Stimulated activated CD8-positive, alpha-beta memory T cell treated with anti-CD3 and anti-CD28 coated beads, Interleukin-7, amount 100 ng/mL, for 1 hour (primary cell): ENCODE results near the gene CHN2.
"Not testable (repeated sequence)": the region's sequence is repeated elsewhere in the genome, so short reads cannot be mapped to it uniquely, and the experiment has no call there.

Source experiments
- DNase-seq, 2 donors: peaks; one replicate each; pipeline ENCODE4 v3.0.0-alpha.2; 2020; ENCODE audit warnings: low read depth in 2 of 2

Gene CHN2

DNA sequence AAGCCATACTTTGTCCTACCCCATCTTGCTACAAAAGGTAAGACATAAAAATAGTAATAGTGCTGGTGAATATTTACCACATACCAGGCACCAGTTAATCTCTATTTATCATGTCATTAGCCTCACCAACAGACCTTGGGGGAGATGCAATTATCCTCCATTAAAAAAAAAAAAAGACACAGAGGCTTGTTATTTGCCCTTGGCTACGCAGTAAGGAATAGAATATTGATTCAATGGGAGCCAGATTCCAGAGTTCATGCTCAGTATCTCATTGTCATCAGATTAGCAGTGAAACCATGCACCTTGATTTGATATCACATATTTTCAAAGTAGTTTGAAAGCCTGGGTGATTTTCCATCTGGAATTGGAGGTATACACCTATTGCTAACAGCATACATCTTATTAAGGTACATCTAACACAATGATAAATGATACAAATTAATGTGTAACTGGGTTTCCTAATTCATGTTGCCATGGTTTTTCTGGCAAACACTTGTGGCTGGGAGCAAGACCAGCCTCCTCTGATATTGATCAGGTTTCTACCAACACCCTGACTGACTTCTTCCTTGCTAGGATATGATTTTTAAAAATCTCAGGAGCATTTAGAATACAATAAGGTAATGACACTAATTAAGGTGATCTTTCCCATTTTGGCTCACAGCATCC lies 301.9 kb downstream of the CHN2 start:
- DNase-seq, result no peak

DNA sequence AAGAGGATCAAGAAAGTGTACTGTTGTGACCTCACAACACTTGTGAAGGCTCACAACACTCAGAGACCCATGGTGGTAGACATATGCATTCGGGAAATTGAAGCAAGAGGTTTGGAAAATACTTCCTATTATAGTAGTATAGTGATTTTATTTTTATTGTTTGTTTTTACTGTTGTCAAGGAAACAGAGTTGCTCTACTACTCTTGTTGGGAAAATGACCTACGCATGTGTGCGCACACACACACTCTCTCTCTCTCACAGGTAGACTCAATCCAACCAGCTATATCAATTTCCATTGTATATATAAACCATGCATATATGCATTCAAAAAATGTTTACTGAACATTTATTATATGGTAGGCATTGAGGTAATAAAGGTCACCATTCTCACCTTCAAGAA lies 305.4 kb downstream of the CHN2 start:
- no peak for DNase-seq

DNA sequence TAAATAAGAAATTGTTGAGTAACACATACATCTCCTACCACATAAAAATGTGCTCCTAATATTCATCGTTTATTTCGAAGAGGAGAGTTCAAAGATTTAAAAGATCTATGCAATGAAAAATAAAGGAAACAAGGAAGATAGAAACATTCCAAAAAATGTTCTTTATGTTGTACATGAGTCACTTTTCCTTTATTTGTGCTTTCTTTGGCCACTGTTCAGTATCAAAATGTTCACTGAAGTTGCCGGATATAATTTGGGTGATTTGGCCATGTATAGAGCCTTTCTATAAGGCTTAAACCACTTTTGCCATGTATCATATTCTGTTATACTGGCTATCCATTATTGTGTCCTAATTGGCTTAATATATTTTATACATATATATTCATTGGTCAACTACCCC lies 306.1 kb downstream of the CHN2 start:
- no peak for DNase-seq

DNA sequence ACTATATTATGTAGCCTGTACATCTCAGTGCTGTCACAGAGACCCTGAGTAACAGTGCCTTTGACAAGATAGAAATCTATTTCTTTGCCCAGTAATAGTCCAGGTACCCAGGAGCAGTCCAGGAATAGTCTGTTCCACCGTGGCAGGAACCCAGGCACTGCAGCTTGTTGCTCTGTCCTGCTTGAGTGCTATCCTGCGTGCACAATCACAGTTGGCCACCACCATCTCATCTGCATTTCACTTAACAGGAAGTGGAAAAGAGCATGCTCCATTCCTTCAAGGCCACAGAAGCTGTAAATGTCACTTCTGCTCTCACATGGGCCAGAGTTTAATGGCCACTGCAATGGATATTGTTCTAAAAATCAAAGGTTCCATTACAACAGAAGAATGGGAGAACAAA lies 307.6 kb downstream of the CHN2 start:
- DNase-seq, result no peak

DNA sequence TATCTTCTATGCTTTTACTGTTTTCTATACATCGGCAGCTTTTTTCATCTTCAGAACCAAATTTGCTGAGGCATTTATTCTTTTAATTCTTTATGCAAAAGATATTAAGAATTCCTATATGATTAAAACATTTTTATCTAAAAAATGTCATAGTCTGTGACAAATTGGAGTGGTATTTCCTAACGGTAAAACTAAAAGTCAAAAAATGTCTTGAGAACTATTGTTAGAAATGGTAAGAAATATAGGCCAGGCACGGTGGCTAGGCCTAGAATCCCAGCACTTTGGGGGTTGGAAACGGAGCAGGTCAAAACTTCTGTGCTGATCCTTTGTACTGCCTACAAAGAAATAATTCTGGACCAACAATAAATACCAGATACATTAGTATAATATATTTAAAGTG lies 311.4 kb downstream of the CHN2 start:
- DNase-seq, result no peak

DNA sequence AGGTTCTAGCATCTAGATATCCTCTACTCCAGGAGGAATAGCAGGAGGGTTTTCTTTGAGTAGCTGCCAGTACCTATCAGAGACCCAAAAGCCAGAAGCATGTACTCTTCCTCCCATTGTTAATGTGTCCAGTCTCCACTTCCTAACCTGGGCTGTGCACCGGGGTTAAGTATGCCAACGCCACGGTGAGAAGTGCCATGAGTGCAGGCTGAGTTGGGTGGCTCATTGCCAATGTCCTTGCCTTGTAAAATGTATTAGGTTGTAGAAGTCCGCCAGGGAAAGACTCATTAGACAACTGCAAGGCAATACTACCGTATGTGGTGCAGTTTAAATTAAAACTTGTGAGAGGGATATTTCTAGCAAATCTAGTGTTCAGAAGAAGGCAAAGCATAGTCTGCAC lies 314.0 kb downstream of the CHN2 start:
- no peak for DNase-seq

DNA sequence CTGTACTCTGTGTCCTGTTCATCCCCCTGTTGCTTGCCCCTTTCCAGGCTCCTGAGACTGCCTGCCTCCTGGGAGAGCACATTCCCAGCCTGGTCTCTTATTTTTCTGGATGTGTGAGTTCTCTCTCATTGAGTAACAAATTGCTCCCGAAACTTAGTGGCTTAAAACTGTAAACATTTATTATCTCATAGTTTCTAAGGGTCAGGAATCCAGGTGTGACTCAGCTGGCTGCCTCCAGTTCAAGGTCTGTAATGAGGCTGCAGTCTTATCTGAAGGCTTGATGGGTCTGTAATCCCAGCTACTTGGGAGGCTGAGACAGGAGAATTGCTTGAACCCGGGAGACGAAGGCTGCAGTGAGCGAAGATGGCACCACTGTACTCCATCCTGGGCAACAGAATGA lies 315.5 kb downstream of the CHN2 start:
- DNase-seq, result no peak

DNA sequence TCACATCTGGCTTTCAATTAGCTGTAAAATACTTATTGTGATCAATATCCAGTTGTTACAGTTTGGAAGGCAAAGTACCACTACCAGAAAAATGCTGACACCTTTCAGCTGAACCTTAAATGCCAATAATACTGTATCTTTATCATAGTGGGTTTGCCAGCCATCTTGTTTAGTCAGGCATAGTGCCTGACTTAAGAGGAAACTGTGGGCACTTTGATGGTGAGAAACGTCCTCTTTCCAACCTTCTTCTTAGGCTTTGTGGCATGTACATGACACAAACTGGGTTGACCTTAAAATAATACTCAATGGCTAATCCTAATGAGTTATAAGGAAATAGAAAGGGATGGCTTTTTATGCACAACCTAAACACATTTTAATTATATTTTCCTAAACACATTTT lies 316.8 kb downstream of the CHN2 start:
- no peak for DNase-seq

DNA sequence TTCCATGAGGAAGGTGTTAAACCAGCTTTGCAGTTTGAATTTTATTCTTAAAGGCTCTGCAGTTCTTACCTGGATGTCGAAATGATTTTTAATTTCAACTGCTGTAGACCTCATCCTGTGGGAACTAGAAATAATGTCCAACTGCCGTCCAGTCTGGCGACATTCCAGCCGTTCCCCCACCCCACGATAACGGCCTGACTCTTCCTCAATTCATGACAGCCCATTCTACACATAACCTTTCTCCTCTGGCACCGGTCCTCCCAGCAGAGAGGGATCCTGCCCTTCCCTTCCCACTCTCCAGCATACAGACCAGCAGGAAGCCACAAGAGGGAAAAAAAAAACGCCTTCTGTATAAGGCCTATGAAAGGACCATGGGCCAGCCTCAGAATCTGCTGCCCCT lies 317.3 kb downstream of the CHN2 start:
- DNase-seq, result no peak

DNA sequence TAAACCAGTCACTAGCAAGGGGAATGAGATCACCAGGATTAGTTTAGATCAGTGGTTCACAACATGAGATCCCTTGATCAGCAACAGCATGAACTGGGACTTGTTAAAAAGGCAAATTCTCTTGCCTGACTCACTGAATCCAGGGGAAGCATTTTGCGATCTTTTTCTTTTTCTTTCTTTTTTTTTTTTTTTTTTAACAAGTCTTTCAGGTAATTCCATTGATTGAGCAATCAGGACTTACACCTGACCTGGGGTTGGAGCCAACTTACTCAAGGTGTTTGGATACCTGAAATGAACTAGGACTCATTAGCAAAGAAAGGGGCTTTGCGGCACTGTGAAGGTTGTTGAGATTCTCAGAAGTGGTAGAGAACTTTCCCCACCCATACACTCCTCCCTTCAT lies 321.9 kb downstream of the CHN2 start:
- no peak for DNase-seq

DNA sequence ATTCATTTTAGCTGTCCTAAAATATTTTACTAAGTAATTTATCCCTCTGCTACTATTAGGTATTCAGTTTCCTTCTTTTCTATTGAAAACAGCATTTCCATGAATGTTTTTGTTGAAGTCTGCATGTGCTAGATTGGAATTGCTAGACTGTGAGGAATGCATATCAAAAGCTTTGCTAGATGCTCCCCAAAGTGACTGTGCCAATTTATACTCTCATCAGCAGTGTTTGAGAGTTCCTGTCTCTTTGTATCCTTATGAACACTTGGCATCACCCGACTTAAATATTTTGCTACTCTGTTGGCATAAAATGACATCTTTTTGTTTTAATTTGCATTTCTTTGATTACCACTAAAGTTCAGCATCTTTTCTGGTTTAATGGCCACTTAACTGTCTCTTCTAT lies 324.0 kb downstream of the CHN2 start:
- no peak for DNase-seq

DNA sequence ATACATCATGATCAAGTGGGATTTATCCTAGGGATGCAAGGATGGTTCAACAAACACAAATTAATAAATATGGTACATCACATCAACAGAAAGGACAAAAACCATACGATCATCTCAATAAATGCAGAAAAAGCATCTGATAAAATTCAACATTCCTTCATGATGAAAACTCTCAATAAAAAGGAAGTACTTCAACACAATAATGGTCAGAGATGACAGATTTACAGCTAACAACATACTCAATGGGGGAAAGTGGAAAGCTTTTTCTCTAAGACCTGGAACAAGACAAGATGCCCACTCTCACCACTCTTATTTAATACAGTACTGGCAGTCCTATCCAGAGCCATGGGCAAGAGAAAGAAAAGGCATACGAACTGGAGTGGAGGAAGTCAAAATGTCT lies 329.2 kb downstream of the CHN2 start:
- no peak for DNase-seq

DNA sequence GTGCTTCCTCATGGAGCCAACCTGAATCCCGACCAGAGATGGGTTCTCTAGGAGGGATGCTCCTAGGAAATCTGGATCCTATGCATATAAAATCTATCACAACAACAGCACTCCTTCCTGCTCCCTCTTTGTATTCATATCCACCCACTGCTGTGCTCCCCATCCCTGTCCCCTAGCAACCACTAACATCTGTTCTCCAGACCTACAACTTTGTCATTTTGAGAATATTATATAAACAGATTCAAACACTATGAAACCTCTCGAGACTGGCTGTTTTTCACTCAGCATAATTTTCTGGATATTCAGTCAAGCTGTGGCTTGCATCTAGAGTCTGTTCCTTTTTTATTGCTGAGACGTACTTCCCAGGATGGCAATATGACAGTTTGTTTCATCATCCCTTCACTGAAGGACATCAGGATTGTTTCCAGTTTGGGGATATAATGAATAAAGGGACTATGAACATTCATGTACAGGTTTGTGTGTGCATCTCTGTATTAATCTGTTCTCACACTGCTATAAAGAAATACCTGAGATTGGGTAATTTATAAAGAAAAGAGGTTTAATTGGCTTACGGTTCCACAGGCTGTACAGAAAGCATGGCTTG lies 333.0 kb downstream of the CHN2 start:
- DNase-seq, result no peak

DNA sequence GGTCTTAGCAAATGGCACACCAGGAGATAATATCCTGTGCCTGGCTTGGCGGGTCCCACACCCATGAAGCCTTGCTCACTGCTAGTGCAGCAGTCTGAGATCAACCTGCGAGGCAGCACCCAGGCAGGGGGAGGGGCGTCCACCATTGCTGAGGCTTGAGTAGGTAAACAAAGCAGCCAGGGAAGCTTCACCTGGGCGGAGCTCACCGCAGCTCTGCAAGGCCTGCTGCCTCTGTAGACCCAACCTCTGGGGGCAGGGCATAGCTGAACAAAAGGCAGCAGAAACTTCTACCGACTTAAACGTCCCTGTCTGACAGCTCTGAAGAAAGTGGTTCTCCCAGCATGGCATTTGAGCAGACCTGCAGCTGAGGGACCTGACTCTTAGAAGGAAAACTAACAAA lies 334.0 kb downstream of the CHN2 start:
- not testable (repeated sequence) for DNase-seq
